DLD1 (cell line): ENCODE results near the gene ISL1.

Experiments used
- in situ Hi-C: cut with HindIII; loops from 2 replicates; pipeline ENCODE4 v1.10.0; 2017; ENCODE audit warnings: low sequenced_read_pairs

The ISL1 gene

DNA sequence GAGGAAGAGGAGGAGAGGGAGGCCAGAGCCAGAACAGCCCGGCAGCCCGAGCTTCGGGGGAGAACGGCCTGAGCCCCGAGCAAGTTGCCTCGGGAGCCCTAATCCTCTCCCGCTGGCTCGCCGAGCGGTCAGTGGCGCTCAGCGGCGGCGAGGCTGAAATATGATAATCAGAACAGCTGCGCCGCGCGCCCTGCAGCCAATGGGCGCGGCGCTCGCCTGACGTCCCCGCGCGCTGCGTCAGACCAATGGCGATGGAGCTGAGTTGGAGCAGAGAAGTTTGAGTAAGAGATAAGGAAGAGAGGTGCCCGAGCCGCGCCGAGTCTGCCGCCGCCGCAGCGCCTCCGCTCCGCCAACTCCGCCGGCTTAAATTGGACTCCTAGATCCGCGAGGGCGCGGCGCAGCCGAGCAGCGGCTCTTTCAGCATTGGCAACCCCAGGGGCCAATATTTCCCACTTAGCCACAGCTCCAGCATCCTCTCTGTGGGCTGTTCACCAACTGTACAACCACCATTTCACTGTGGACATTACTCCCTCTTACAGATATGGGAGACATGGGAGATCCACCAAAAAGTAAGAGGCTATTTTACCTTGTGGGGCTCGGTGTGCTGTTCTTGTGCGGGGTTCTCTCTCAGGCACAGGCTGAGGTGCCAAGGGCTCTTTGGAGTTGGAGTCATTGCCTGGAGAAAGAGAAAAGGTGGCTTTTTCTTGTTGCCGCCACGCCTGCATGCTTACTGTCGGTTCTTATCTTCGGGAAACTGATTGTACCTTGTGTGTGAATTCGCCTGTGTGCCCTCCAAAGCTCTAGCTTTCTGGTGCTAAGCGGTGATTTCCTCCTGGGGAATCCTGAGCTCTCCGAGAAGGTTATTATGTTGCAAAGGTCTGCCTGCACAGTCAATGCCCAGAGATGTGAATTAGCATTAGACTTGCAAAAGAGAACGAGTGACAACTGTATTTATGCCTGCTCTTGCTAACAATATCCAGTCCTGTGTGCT lies at the start of gene ISL1:
TSS of gene ISL1 (plus strand) at position 318 of the 991 bp plus-strand sequence. CDS start at position 542, 224 bp downstream.
- in situ Hi-C loops: no loop called here

- in situ Hi-C loops: no loop called here
Measured at GRCh38 chr5:51336878-51337277, 46.4 kb upstream of the ISL1 start.

GRCh38 chr5:51345106-51345505 lies 38.1 kb upstream of the ISL1 start:
- in situ Hi-C loops: no loop called here

DNA sequence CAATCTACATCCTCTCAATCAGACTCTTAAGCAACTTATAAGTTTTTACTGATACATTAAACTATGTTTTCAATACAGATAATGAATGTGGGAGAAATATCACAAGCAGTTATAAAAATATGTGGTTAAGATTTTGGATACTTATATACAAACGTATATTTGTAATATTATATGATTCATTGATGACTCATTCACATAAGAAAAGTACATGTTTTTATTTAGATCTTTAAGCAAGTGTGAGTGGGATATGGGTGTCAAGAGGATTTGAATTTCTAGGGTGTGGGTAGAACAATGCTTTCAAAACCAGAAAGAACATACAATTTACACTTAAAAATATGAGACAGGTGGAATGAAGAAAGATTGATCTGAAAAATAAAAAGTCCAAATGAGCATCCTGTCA lies 36.1 kb upstream of the ISL1 start:
- in situ Hi-C loops: no loop called here

- in situ Hi-C loops: no loop called here
Measured at GRCh38 chr5:51347704-51348103, 35.5 kb upstream of the ISL1 start.

DNA sequence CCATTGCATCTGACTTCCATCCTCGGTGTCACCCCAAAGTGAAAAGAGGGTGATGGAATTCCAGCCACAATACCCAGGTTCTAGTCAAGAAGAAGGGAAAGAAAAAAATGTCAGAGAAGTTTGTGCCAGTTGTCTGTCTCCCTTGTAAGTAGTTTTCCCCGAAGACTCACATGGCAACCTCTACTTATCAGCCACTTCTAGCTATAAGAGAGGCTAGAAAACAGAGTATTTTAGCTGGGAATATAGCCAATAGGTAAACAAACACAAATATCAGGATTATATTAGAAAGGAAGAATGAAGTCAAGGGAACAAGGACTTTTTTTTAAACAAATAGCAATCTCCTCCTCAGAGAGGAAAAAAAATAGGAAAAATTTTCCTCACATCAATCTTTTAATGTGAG lies 12.2 kb upstream of the ISL1 start:
- in situ Hi-C loops: no loop called here

GRCh38 chr5:51373880-51374523 lies 9.2 kb upstream of the ISL1 start:
- in situ Hi-C loops: no loop called here

- in situ Hi-C loops: no loop called here
Measured at GRCh38 chr5:51375084-51375483, 8.2 kb upstream of the ISL1 start.

- in situ Hi-C loops: no loop called here
Measured at GRCh38 chr5:51376509-51376908, 6.7 kb upstream of the ISL1 start.

DNA sequence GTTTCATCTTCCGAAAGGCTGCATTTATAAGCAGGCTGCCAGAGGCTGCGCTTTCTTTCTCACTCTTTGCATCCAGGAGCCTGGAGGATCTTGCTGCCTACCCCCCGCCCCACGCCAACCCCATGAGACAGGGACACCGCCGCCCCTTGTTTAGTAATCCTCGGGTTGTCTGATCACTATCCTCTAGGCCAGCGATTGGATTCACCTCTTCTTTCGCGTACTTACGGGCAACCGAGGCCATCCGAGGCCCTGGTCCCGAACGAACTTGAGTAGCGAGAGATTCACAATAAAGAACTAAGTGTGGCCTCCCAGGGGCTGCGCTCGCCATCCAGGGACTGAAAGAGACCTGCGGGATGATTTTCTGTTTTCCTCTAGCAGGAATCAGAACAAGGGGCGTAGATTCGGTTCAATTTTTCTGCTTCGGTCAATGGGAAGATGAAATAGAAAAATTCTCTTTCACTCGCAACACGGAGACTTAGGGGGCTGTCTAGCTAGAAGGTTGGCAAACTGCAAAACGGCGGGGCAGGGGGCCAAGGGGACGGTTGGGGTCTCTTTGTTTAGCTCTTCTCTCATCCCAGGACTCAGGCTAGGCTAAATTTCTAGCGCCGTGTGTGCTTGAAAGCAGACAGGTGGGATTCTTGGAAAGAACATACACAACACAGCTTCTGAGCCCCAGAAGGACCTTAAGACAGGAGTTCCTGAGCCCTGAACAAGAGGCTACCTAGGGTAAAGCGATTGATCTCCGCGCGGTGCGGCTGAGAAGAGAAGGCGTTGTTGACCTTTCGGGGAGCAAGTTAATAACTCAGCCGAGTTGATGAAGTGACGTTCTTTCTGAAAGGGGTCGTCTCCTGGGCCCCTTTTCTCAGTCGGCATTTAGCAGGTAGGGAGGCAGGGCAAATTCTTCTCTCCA lies 5.8 kb upstream of the ISL1 start:
- in situ Hi-C loops: no loop called here

DNA sequence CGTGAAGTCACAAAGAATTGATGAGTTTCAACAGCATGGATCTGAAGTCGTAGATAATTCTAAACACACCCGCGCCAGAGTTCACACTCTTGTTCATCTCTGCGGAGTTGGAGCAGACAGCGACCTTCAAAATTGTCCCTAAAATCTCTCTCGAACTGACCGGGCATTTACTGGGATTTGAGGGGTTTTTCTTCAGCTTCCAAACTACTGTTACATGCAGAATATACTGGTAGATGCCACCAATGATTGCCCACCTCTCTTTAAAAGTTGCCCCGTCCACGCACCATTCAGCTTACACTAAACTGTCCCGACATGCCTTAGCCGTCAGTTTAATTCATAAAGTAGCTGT lies 5.2 kb upstream of the ISL1 start:
- in situ Hi-C loops: no loop called here

DNA sequence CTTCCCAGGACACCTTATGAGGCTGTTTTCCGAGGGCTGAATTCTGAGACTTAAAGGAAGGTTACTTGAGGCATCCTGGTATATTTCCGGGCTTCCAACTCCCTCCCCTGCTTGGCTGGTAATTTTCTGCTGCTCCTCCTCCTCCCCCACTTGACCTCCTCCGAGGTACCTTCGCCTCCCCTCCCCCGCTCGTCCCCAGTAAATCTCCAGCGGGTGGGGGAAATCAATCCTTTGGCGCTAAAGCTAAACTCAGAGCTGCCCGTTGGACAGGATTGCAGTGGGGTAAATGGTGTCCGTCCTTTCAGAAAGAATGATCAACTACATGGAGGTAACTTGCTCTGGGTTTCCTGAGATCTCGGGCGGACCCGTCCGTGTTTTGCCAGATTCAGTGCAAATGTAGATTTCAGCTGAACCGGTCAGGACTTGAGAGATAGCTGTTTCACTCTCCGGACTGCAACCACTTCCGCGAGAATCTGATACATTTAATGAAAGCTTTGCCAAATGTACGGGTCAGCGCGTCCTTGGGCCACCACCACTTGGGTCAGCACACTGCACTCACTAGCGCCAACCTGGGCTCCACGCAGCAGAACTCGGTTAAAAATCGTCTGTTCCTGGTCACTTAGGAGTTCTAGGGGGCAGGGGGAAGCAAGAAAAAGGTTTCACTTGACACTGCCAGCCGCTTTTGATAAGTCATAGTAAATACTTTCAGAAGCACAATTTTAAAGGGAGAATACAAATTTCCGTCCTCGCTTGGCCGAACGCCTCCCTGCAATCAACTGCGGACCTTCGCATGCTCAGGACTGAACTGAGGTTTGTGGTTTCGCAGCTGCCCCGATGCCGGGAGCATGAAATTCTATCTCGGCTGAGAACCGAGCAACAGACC lies 4.6 kb upstream of the ISL1 start:
- in situ Hi-C loops: no loop called here

DNA sequence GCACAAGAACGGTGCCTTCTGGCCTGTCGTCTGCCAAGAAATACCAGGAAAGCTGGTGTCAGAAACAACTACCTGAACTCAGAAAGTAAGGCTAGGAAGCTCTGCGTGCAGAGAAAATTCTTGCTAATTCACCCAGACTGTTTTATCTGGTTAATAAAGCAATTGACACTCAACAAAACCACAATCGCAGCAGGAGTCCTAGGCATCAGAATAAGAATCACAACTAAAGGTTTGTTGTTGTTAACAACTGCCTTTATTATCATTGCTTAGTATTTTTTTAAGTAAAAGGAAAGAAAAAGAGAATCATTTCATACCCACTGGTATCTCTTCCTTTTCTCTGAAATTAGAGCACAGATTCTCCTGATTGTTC lies 3.9 kb upstream of the ISL1 start:
- in situ Hi-C loops: no loop called here

DNA sequence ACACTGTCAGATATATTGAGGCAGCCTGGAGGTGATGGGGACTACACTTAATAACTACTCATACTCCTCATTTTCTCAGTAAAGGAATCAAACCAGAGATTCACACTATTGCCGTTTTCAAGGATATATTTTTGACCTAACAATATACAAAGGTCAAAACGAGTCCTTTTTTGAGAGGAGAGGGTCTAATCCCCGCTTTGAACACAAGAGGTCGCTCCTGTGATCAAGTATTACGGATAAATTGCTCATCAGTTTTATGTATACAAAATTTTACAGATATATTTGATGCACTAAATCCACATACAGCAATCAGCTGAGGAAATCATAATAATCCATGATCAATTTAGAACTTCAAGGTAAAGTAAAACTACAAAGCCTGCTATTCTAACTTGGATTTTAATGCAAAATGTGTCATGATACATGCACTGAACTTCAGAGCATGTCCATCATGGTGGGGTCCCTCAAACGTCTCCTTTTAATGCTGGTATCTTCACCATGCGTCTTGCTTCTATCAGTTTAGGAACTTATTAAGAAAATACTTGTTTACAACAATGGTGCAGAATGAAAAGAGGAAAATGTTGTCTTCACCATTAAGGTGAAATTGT lies 2.5 kb upstream of the ISL1 start:
- in situ Hi-C loops: no loop called here

DNA sequence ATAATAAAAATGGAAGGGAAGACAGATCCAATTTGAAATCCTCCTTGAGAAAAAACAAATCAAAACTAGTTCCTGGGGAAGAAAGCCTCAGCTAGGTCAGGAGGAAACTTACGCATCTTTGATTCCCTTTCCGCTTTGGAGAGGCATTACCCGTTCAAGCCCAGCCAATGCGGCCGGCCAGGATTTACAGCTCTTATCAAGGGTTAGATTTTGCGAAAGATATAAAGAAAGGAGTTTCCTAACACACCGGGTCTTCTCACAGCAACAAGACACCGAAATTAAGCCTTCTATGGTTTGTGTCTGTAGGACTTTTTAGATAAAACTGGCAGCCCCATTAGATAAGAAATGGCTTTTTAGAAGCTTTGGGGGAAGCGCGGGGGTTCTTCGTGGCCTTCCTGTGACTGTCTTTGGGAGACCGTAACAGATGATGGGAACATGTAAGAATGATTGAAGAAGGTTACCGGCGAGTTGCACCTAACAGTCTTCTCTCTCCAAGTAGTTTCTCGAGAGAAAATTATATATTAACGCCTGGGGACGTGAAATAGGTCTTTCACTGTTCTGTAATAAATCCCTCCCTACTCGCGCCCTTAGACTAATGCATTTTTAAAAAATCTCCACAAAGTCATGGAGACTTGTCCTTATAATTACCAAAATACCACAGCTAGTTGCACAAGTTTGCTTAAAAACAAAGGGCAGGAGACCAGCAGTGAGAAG lies 1.3 kb upstream of the ISL1 start:
- in situ Hi-C loops: no loop called here

GRCh38 chr5:51382521-51383130 lies 622 bp upstream of the ISL1 start:
- in situ Hi-C loops: no loop called here

DNA sequence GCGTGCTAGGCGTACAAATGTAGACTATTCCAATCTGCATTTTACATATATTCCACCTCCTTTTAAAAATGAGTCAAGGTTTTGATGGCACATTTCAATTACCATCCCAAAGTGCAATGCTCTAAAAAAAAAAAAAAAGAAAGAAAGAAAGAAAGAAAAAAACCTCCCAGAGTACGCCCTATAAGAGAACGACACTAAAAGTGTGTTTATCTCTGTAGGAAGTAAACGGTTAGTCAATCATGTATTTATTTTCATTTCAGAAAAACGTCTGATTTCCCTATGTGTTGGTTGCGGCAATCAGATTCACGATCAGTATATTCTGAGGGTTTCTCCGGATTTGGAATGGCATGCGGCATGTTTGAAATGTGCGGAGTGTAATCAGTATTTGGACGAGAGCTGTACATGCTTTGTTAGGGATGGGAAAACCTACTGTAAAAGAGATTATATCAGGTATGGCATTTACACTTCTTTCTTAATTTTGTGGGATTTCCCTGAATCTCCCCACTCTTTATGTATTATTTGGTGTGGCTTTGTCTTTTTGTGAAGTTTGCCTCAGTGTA lies 1.1 kb downstream of the ISL1 start:
- in situ Hi-C loops: no loop called here

DNA sequence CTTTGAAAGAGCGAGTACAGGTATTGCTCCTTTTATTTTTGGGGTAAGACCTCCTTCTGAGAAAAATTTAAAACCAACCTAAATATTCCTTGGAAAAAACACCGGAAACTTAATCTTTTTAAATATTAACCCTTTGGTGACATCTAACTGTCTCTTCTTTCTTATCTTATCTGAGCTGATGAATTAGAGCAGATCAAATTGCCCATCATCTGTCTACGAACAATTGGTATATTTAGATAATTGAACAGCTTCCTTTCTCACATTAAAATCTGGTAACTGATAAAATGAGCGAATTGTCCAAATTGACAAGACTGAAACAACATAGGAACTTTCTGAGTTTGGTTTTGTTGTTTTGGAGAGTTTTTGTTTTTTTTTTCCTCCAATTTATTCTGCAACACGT lies 2.0 kb downstream of the ISL1 start:
- in situ Hi-C loops: no loop called here
